CD8-positive, alpha-beta memory T cell (primary cell): ENCODE measurements around the gene MSTN. TPM values are rescaled to one million over a fixed set of nuclear protein-coding genes. Genes with fewer than 3 reads are reported as not detected.
A peak's percentile ranks its signal among the peaks of the same experiment; 100 is the strongest.
"Not testable (repeated sequence)": the region's sequence is repeated elsewhere in the genome, so short reads cannot be mapped to it uniquely, and the experiment has no call there.

Experiments used
- CTCF ChIA-PET: fragments of 350-600 bp; sonication (Branson Sonifier 250); formaldehyde crosslinking; loops from one replicate; lab custom pipeline; 2021; ENCODE audit warnings: antibody characterized with exemption; lab: Charles Lee
- POLR2A ChIA-PET: fragments of 350-600 bp; sonication (Branson Sonifier 250); formaldehyde crosslinking; loops from one replicate; lab custom pipeline; 2021; ENCODE audit warnings: antibody characterized with exemption; lab: Charles Lee
- DNase-seq, 5 donors: peaks; one replicate each; pipeline versions ENCODE4 v3.0.0 to v3.0.0-alpha.2; 2020 to 2022; ENCODE audit warnings: mixed read lengths in 1 of 5
- H3K27ac ChIP-seq: one replicate; pipeline ENCODE4 v1.7.0; 2013; ENCODE audit warnings: low read depth, mild to moderate bottlenecking, low read length, moderate library complexity
- H3K27me3 ChIP-seq: 2 replicates; pipeline ENCODE4 v1.7.0; 2013; ENCODE audit warnings: low read length, mild to moderate bottlenecking; ENCODE audit not compliant: insufficient read depth, poor library complexity, severe bottlenecking
- H3K36me3 ChIP-seq: 2 replicates; pipeline ENCODE4 v1.7.0; 2013; ENCODE audit warnings: mild to moderate bottlenecking, low read length, moderate library complexity; ENCODE audit not compliant: insufficient read depth
- H3K4me1 ChIP-seq: 2 replicates; pipeline ENCODE4 v1.7.0; 2013; ENCODE audit warnings: mild to moderate bottlenecking, low read length, moderate library complexity; ENCODE audit not compliant: insufficient read depth
- H3K4me3 ChIP-seq: 2 replicates; pipeline ENCODE4 v1.7.0; 2013; ENCODE audit warnings: mild to moderate bottlenecking, low read length
- H3K9me3 ChIP-seq: 2 replicates; pipeline ENCODE4 v1.7.0; 2013; ENCODE audit warnings: mild to moderate bottlenecking, low read length
- H3K27ac Mint-ChIP-seq, 8 donors: one replicate each; pipeline ENCODE4 v1.8.0; 2020 to 2021; ENCODE audit warnings: mixed read lengths in 8 of 8, mild to moderate bottlenecking in 6 of 8, inconsistent platforms in 3 of 8, moderate library complexity in 3 of 8
- H3K27me3 Mint-ChIP-seq, 2 donors: one replicate each; pipeline ENCODE4 v1.8.0; 2020 to 2021; ENCODE audit warnings: mixed read lengths in 2 of 2, mild to moderate bottlenecking in 1 of 2, moderate library complexity in 1 of 2
- H3K36me3 Mint-ChIP-seq, 3 donors: one replicate each; pipeline ENCODE4 v1.8.0; 2020 to 2021; ENCODE audit warnings: mixed read lengths in 3 of 3, inconsistent platforms in 1 of 3, mild to moderate bottlenecking in 1 of 3
- H3K4me1 Mint-ChIP-seq, 3 donors: one replicate each; pipeline ENCODE4 v1.8.0; 2020 to 2021; ENCODE audit warnings: mixed read lengths in 3 of 3, inconsistent platforms in 1 of 3, mild to moderate bottlenecking in 1 of 3
- H3K4me3 Mint-ChIP-seq, 7 donors: one replicate each; pipeline ENCODE4 v1.8.0; 2020 to 2021; ENCODE audit warnings: mixed read lengths in 7 of 7, mild to moderate bottlenecking in 6 of 7, moderate library complexity in 4 of 7, inconsistent platforms in 2 of 7
- H3K9me3 Mint-ChIP-seq, 5 donors: one replicate each; pipeline ENCODE4 v1.8.0; 2020 to 2022; ENCODE audit warnings: mixed read lengths in 5 of 5, mild to moderate bottlenecking in 3 of 5, moderate library complexity in 2 of 5, inconsistent platforms in 1 of 5
- polyA plus RNA-seq: library from polyadenylated mRNA; unstranded; fragments of 300-500 nt; fragmentation: Illumina TruSeq; gene quantifications from one replicate; pipeline ENCODE4 v1.2.3, GENCODE V29; 2021
- total RNA-seq, 2 experiments: library from RNA; stranded (reverse); gene quantifications; one replicate each; pipeline ENCODE4 v1.2.3, GENCODE V29; 2021

Gene MSTN
- total and polyA plus RNA-seq, 3 experiments from 2014 or later: not detected

DNA sequence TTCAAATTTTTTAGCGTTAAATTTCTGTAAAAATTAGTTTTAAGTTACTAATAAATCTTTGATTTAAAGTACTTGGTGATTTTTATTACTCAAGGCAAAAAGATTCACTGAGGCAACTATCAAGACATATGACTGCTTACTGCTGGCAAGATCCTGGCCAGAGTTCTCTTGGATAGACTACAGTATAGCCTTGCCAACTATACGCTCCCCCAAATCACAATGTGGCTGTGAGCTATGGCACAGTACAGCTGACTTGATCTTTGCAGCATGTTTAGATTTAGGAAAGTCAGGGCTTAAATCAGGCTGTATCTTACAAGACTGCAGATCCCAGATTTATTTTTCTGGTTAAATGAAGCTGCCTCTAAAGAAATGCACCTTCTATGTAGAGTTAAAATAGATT is 26.5 kb downstream of the MSTN start:
- H3K4me3 ChIP-seq: no peak overlapping the region
- Mint-ChIP-seq H3K27me3 (peaks cover 1 to 9% of the 10 kb centered on the region in 2 donors), H3K27ac (no peak overlapping the region), H3K9me3 (no peaks in the 10 kb centered on the region), H3K4me1 (no peaks in the 10 kb centered on the region), H3K36me3 (no peaks in the 10 kb centered on the region), H3K4me3 (no peak overlapping the region)
- H3K4me1 ChIP-seq: no peaks in the 10 kb centered on the region
- H3K9me3 ChIP-seq: no peaks in the 10 kb centered on the region
- H3K27me3 ChIP-seq: no peaks in the 10 kb centered on the region
- no peak overlapping the region for H3K27ac ChIP-seq
- CTCF ChIA-PET: no interaction called here
- H3K36me3 ChIP-seq: no peaks in the 10 kb centered on the region
- POLR2A ChIA-PET: no interaction called here
- DNase-seq: no peak

DNA sequence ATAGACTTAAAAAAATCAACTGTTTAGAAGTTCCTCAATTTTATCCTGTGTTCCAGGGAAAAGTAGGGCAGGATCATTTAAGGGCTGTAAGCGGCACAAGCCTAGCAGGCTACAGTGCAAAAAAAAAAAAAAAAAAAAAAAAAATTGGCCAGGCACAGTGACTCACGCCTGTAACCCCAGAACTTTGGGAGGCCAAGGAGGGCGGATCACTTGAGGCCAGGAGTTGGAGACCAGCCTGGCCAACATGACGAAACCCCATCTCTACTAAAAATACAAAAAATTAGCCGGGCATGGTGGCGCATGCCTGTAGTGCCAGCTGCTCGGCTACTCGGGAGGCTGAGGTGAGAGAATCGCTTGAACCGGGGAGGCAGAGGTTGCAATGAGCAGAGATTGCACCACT is 28.1 kb downstream of the MSTN start:
- DNase-seq, H3K4me1 Mint-ChIP-seq, H3K36me3 Mint-ChIP-seq, H3K9me3 Mint-ChIP-seq, H3K27me3 ChIP-seq, H3K4me1 ChIP-seq, H3K27ac Mint-ChIP-seq, POLR2A ChIA-PET, H3K36me3 ChIP-seq, H3K4me3 Mint-ChIP-seq, H3K27me3 Mint-ChIP-seq, H3K4me3 ChIP-seq, H3K27ac ChIP-seq, H3K9me3 ChIP-seq: not testable (repeated sequence)
- CTCF ChIA-PET: interaction anchor here (0.7 to 1.3 kb wide), 2 partner anchors 8 to 54 kb away, joined by 3 read pairs; no protein-coding TSS in a partner anchor

DNA sequence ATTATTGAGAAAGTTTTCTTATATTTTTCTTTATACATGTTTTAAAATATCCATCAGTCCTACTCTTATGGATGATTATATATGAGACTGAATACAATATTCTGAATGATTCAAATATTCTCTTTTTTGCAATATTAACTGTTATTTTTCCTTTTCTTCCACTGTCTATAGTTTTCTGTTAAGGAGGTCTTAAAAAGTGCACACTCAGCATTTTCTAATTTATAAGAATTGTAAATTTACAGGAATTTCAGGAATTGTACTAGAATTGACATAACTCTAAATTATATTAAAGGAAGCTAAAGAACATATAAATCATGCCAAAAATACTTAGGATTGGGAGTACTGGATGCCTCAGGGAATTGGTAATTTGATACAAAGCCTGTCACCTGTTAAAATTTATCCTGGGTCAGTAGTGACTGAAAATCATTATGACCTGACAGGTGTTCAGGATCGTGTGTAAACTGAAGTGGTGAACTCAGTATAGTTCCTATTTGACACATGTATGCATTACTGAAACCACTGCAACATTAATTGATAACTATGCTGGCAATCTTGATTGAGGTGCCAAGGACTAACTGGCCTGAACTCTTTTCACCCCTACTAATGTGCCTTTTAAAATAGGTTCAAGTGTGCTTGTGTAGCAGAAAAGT is 30.4 kb downstream of the MSTN start:
- Histone ChIP-seq H3K27ac (no peak overlapping the region), H3K4me1 (no peaks in the 10 kb centered on the region), H3K4me3 (no peak overlapping the region), H3K9me3 (no peaks in the 10 kb centered on the region), H3K27me3 (no peaks in the 10 kb centered on the region), H3K36me3 (no peaks in the 10 kb centered on the region)
- CTCF ChIA-PET: no interaction called here
- H3K4me3 Mint-ChIP-seq: no peak overlapping the region
- no peaks in the 10 kb centered on the region for H3K4me1 Mint-ChIP-seq
- H3K36me3 Mint-ChIP-seq: no peaks in the 10 kb centered on the region
- peaks cover 0 to 16% of the 10 kb centered on the region in 2 donors for H3K27me3 Mint-ChIP-seq
- no peaks in the 10 kb centered on the region for H3K9me3 Mint-ChIP-seq
- POLR2A ChIA-PET: no interaction called here
- no peak overlapping the region for H3K27ac Mint-ChIP-seq
- no peak for DNase-seq

DNA sequence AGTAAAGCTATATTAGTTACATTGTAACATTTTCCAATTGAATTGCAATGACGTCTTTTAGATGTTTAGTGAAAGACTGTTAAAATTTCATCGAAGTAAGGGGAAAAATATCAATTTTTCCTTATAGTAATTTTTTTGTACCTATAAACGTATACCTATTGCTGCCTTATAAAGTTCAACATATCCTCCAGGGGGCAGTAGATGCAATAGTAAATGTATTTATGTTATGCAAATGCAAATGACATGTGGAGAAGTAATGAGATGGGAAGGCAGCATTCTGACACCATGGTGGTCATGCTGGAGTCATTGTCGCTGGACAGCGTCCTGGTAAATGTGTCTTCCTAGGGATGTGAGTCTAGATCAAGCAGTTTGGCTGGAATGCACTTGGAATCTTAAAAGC is 38.7 kb downstream of the MSTN start:
- no peaks in the 10 kb centered on the region for H3K36me3 ChIP-seq
- no peak overlapping the region for H3K27ac ChIP-seq
- no peak overlapping the region for H3K4me3 Mint-ChIP-seq
- H3K9me3 ChIP-seq: no peaks in the 10 kb centered on the region
- ChIA-PET POLR2A (no interaction called here), CTCF (interaction anchor here (1.2 kb wide), 1 partner anchor 60 kb away, joined by 3 read pairs; no protein-coding TSS in a partner anchor)
- no peaks in the 10 kb centered on the region for H3K27me3 ChIP-seq
- H3K9me3 Mint-ChIP-seq: peaks cover 0 to 9% (median 2%) of the 10 kb centered on the region in 5 donors
- H3K27ac Mint-ChIP-seq: no peak overlapping the region
- no peaks in the 10 kb centered on the region for H3K4me1 Mint-ChIP-seq
- peaks cover 0 to 2% (median 0%) of the 10 kb centered on the region in 3 donors for H3K36me3 Mint-ChIP-seq
- peak in 2 of 5 donors; percentile 16 to 17 for DNase-seq
- peaks cover 9 to 47% of the 10 kb centered on the region in 2 donors for H3K27me3 Mint-ChIP-seq
- no peaks in the 10 kb centered on the region for H3K4me1 ChIP-seq
- H3K4me3 ChIP-seq: no peak overlapping the region

DNA sequence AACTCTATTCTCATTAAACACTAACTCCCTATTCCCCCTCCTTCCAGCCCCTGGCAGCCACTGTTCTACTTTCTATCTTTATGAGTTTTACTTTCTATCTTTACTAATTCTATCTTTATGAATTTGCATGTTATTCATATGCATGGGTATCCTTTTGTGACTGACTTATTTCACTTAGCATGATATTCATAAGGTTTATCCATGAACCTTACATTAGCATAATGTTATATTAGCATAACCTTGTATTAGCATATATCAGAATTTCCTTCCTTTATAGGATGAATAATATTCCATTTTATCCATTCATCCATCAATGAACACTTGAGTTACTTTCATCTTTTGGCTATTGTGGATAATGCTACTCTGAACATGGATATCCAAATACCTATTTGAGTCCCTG is 41.8 kb downstream of the MSTN start:
- H3K4me3 Mint-ChIP-seq: no peak overlapping the region
- Histone ChIP-seq H3K27me3 (no peaks in the 10 kb centered on the region), H3K36me3 (no peaks in the 10 kb centered on the region), H3K4me3 (no peak overlapping the region), H3K4me1 (no peaks in the 10 kb centered on the region), H3K27ac (no peak overlapping the region), H3K9me3 (no peaks in the 10 kb centered on the region)
- peaks cover 22 to 35% (median 27%) of the 10 kb centered on the region in 5 donors for H3K9me3 Mint-ChIP-seq
- no peak for DNase-seq
- H3K27ac Mint-ChIP-seq: no peak overlapping the region
- CTCF ChIA-PET: no interaction called here
- H3K4me1 Mint-ChIP-seq: no peaks in the 10 kb centered on the region
- H3K36me3 Mint-ChIP-seq: peaks cover 0 to 6% (median 2%) of the 10 kb centered on the region in 3 donors
- POLR2A ChIA-PET: no interaction called here
- peaks cover 13 to 33% of the 10 kb centered on the region in 2 donors for H3K27me3 Mint-ChIP-seq

DNA sequence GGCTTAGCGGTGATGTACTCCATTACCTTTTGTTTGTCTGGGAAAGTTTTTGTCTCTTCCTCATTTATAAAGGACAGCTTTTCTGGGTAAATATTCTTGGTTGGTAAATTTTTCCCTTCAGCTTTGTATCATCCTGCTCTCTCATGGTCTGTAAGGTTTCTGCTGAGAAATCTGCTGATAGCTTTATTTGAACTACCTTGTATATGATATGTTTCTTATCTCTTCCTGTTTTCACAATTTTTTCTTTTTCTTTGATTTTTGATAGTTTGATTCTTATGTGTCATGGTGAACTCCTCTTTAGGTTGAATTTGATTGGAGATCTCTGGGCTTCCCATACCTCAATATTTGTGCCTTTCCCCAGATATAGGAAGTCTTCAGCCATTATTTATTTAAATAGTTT is 44.7 kb downstream of the MSTN start:
- H3K4me1 ChIP-seq: no peaks in the 10 kb centered on the region
- no peaks in the 10 kb centered on the region for H3K27me3 ChIP-seq
- no peaks in the 10 kb centered on the region for H3K9me3 ChIP-seq
- H3K36me3 ChIP-seq: no peaks in the 10 kb centered on the region
- Mint-ChIP-seq H3K36me3 (peaks cover 0 to 12% (median 3%) of the 10 kb centered on the region in 3 donors), H3K27me3 (peaks cover 20 to 32% of the 10 kb centered on the region in 2 donors), H3K4me3 (no peak overlapping the region), H3K27ac (no peak overlapping the region), H3K4me1 (no peaks in the 10 kb centered on the region), H3K9me3 (peaks cover 25 to 38% (median 33%) of the 10 kb centered on the region in 5 donors)
- ChIA-PET CTCF (no interaction called here), POLR2A (no interaction called here)
- no peak overlapping the region for H3K27ac ChIP-seq
- H3K4me3 ChIP-seq: no peak overlapping the region
- DNase-seq: no peak

DNA sequence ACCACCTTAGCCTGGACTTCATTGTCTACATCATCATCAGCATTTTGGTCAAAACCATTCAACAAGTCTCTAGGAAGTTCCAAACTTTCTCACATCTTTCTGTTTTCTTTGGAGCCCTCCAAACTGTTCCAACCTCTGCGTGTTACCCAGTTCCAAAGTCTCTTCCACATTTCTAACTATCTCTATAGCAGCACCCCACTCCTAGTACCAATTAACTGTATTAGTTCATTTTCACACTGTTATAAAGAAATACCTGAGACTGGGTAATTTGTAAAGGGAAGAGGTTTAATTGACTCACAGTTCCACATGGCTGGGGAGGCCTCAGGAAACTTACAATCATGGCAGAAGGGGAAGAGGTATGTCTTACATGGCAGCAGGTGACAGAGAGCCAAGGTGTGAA is 46.6 kb downstream of the MSTN start:
- H3K9me3 ChIP-seq, H3K4me3 Mint-ChIP-seq, H3K4me3 ChIP-seq, H3K27me3 ChIP-seq, H3K27ac ChIP-seq, CTCF ChIA-PET, H3K4me1 Mint-ChIP-seq, H3K36me3 ChIP-seq, DNase-seq, H3K27ac Mint-ChIP-seq, H3K4me1 ChIP-seq, POLR2A ChIA-PET: not testable (repeated sequence)
- Mint-ChIP-seq H3K36me3 (peaks cover 0 to 12% (median 3%) of the 10 kb centered on the region in 3 donors), H3K9me3 (peaks cover 25 to 38% (median 33%) of the 10 kb centered on the region in 5 donors), H3K27me3 (peaks cover 14 to 23% of the 10 kb centered on the region in 2 donors)
